ENCODE data around the gene NFU1.

GRCh38 chr2:69353360-69353759, 83.9 kb downstream of the NFU1 start:
- TF ChIP-seq CTCF (conservative IDR thresholded peaks at IDR 0.05 in 1 of 2, IDR thresholded peaks at IDR 0.05 in 1 of 2; ENCODE audit: low read depth in 1 of 2, low read length in 2 of 2), result no peak
- no peak for TF ChIP-seq EZH2 (IDR thresholded peaks at IDR 0.05; ENCODE audit: low read length, missing control alignments)
